Effector CD4-positive, alpha-beta T cell (primary cell): ENCODE data around the gene FGB.

Source experiments
- DNase-seq: peaks from one replicate; pipeline ENCODE4 v3.0.0-alpha.2; 2020

Gene FGB

DNA sequence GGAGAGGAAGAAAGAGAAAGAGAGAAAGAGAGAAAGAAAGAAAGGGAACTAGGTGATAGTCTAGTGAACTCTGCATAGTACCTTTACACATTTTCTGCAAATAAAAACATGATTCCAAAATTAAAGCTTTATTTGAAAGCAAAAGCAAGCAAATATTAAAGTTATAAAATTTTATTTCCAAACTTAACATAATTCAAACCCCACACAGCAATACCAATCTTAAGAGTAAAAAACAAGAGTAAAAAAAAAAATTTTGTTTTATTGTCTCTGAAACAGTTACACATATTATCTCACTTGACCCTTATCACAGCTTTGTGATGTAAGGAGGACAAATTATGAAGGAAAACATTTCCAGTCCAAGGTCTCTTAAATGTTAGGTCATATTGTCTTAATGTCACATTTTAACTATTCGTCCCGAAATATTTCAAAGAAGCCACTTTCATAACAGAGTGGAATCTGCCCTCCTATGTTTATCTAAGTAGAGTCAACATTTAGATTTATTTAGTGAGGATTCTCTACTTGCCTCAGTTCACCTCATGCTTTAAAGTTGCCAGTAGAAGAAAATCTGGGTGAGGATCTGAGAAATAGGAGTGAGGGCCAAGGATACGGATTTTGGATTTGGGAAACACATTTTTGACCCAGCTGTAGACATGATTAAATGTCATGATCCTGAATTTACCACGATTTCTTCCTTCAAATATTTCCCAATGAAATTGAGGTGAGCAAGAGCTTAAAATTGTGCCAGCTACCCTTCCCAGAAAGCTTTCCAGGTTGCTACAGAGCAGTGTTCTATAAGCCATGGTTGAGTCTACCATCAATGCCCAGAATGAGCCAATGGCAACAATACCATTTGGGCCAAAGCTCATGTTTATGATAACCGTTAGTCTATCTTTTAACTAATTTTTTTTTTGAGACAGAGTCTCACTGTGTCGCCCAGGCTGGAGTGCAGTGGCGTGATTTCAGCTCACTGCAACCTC, 35.3 kb downstream of the FGB start:
- DNase-seq = no peak

DNA sequence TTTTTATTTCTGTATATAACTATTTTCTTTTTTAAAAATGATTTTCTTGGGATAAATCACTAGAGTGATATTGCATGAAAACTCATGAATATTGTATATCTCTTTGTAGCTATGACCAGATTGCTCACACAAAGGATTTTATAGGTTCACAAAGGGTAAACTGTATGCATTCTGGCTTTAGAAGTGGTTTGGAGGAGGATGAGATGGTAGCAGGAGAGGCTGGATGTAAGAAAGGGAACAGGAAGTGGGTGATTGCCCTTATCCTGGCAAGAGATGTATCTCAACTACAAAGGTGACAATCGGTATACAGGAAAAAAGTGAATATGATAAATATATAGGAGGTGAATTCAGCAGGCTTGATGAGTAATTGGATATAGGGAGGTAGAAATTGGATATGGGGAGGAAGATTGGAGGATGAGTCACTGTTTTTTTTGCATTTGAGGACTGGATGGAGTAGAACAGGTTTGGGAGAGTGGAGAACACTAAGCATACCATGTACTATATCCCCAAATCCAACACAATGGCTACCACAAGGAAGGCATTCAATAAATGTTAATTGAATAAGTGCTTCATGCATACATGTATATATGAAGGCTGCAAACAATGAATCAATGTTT, 39.7 kb downstream of the FGB start:
- no peak for DNase-seq

GRCh38 chr4:154603033-154603943, 40.5 kb downstream of the FGB start:
- no peak for DNase-seq

DNA sequence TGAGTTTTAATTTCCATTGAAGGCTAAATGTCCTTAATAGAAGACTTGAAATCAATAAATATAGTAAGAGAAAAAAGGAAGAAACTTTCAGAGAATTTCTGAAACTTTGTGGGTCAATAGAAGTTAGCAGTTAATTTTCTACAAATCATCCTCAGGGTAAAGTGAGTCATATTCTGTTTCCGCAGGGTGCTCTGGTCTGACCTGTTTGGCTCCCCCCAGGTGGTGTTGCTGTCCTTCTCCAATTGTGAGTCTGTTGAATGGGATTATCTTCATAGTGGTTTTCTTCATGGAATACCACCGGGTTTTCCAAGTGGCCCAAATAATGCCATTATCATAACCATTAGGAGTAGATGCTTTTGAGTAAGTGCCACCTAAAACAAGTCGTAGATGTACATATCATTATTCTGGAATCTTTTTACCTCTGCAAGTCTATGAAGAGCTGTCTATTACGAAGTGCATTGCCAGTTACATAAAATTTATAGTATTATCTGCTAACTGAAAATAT, 41.9 kb downstream of the FGB start:
- DNase-seq = no peak

DNA sequence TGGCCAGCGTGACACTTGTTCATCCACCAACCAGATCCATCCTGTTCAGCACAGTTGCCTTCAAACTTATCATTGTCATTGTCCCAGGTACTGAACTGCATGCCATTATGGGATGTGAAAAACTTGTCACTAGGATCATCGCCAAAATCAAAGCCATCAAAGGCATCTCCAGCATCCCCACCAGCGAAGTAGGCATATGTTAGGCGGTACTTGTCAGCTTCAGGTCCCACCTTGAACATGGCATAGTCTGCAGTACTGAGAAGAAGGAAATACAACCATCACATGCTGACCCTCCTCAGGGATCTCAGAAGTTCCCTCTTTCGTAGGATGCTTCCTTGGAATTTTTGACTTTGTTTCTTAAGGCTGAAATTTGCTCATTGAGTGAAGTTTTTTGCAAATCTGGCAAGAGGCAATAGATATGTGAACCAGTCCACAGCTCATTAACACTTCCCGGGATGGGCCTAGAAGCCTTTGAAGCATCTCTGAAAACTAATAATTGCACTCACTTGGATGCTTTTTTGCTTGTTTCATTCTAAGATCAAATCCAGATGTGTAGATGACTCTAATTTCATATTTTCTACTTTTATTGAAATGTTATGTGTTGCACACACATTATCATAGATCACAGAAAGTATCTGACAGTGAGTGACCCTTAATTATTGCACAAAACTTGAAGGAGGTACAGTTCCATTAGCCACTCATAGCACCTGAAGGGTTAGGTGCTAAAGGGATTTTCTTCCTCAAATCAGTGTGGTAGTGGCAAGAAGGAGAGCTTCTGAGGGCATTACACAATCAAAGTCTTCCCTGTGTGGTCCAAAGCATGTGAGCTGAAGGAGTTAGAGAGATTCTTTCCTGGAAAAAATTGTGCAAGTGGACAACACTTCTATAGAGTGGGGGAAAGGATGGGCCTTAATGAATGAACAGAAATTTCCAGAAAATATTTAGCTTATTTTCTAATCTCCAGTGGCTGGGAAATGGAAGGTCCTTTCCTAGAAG, 44.2 kb downstream of the FGB start:
- DNase-seq = no peak

DNA sequence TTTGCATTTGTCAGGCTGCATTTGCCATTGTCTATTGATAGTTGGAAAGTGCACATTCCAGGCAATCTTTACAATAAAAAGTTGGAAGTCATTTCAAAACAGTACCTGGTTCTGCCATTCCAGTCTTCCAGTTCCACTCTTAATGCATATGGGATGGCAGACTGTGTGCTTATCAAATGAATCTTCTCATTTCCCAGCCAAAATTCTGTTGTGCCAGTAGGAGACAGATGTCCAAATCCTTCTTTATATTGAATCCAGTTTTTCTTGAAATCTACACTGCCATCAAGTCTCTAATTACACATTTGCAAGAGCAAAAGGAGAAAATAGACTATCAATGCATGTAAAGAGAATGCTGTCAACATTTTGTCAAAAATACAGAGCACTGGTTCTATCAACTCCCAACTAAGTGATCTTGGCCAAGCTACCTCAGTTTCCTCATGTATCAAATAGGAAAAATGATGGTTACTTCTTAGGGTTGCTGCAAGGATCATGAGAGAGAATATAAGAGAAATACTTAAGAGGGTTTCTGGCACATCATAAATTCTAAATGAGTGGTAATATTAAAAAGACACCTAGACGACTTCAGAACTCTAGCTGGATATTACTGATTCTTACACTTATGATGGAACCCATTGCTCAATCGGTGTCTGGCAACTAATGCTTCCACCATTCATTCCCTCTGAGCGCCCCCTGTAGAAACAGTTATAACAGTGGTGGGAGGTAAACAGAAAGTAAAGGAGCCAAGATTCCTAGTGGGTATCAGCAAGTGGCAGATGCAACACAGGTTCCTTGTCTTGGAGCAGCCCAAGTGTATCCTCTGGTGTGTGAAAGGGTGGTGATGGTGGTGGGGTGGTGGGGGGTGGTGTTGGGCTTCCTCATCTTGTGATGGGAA, 45.8 kb downstream of the FGB start:
- no peak for DNase-seq

- no peak for DNase-seq
Observed at GRCh38 chr4:154609532-154609931, 46.7 kb downstream of the FGB start.

DNA sequence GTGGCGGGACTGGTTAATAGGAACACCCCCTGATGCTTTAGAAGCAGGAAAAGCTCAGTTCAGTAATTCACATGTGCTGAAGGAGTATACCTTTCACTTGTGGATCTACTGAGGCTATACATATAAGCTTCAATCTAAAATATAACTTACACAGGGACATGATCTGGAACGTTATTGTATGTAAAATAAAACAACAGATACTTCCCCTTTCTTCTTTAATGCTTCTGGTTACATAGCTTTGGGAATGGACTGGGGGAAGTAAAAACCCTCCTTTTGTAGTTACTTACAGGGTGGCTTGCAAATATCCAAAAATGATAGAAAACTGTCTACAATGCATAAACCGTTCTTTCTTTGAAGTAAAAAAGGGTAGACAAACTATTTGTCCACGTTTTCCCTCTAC, 47.8 kb downstream of the FGB start:
- no peak for DNase-seq

GRCh38 chr4:154611833-154612232, 49.0 kb downstream of the FGB start:
- no peak for DNase-seq

- no peak for DNase-seq
Observed at GRCh38 chr4:154612472-154613414, 49.9 kb downstream of the FGB start, which contains the start of gene FGG. FGG (minus strand) TSS chr4:154612656; CDS start chr4:154612609, 47 bp downstream.

DNA sequence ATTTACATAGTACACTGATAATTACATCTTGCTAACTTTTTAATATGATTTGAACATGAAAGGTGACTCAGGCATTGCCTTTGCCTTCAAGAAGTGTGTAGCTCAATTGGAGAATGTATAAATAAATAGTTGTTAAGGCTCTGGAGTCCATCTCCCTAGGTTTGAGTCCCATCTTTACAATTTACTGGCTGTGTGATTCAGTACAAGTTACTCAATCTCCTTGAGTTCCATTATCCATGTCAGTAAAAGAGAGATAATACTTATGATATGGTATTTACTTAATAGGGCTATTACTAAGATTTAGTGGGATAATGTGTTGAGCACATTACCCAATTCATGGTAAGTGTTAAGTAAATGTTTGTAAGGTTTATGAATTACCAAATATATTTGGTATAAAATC, 51.5 kb downstream of the FGB start:
- DNase-seq = no peak

DNA sequence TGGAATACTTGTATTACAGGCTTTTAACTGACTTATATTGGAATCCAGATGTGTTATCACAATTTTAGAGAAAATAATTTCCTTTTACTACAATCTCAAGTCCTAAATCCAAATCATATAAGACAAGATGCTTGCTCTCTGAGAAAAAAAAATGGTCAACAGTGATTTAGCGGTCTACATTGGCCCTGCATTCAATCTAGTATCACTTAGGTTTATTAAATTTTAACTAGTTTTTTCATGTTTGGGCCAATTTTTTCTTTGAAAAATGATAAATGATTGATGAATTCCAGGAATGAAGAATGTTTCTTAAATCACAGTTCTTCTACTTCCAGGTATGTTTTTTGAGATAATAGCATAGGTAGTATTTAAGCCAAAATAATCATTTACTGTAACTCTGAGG, 52.4 kb downstream of the FGB start:
- DNase-seq = no peak

GRCh38 chr4:154616287-154616686, 53.5 kb downstream of the FGB start:
- no peak for DNase-seq

GRCh38 chr4:154616731-154617130, 53.9 kb downstream of the FGB start:
- no peak for DNase-seq

DNA sequence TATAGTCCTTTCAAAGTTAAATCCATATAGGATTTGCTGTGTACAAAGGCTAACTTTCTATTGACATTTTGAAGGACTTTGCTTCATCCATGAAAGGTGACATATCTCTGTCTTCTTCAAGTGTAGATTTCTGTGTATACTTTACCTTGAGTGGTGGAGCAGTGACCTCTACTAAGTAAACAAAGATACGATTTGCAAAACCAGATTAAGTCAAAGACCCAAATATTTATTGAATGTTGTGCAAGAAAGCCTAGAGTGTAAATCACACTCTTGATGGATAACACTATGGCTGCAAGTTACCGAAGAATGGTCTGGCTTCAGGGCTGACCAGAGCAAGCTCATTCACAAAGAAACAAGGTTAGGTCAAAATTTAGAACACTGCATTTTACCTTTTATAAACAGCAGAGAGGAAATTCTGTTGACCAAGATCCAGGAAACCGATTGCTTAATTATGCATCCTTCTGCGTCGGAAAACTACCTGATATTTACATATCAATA, 55.1 kb downstream of the FGB start:
- no peak for DNase-seq

DNA sequence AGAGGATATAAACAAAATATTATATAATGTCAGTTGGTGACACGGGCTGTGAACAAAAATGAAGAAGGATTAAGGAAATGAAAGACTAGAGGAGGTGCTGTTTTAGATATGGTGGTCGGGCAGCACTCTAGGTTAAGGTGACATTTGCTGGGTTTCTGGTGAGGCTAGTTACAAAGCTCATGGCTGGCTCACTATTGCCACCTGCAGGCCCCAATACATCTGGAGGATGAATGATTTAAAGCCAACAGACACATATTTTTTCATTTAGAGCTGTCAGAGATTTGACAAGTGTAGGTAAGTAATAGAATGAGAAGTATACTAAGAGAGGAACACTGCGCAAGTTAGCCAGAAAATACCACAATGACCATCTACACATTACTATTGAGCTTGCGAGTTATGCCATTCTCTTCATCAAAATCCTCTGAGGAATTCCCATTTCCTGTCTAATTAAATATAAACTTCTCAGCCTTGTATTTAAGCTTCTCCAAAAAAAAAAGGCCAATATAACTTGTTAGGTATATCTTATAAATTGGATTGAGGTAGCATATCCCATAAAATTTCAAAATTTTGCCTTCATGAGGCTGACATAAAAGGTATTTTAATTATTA, 56.0 kb downstream of the FGB start:
- DNase-seq = peak; percentile 7

- no peak for DNase-seq
Observed at GRCh38 chr4:154620111-154620510, 57.3 kb downstream of the FGB start.
